ENCODE data around the gene FOXS1.

DNA sequence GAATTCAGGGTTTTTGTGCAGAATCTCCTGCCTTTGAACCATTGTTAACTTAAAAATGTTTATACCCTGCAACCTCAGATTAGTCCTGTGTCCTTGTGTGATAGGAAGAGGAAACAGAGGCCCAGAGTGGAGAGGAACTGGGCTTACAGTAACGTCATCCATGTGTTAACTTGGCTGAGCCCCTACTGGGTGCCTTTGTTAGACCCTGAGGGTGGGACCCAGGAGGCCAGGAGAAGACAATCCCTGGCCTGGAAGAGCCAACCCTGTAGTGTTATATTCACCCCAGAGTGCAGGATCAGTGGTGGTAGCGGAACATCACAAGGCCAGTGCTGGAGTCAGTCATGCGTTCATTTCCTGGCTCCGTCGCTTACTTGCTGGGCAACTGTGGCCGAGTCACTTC lies 15.7 kb downstream of the FOXS1 start:
- TF ChIP-seq, protein P1, sequence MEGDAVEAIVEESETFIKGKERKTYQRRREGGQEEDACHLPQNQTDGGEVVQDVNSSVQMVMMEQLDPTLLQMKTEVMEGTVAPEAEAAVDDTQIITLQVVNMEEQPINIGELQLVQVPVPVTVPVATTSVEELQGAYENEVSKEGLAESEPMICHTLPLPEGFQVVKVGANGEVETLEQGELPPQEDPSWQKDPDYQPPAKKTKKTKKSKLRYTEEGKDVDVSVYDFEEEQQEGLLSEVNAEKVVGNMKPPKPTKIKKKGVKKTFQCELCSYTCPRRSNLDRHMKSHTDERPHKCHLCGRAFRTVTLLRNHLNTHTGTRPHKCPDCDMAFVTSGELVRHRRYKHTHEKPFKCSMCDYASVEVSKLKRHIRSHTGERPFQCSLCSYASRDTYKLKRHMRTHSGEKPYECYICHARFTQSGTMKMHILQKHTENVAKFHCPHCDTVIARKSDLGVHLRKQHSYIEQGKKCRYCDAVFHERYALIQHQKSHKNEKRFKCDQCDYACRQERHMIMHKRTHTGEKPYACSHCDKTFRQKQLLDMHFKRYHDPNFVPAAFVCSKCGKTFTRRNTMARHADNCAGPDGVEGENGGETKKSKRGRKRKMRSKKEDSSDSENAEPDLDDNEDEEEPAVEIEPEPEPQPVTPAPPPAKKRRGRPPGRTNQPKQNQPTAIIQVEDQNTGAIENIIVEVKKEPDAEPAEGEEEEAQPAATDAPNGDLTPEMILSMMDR (IDR thresholded peaks at IDR 0.05), result no peak
- no peak for TF ChIP-seq SIN3A (IDR thresholded peaks at IDR 0.05; ENCODE audit: borderline replicate concordance, insufficient read depth, low read depth, low read length)

Measured in Panc1 (cell line).